ENCODE measurements around the gene SLC9C2.

GRCh38 chr1:173616859-173617258 is 14.0 kb upstream of the SLC9C2 start:
- TF ChIP-seq CTCF (IDR thresholded peaks at IDR 0.05): no peak
- no peak for TF ChIP-seq POLR2A (IDR thresholded peaks at IDR 0.05)
